IPS DF 6.9 (cell line): ENCODE results near the gene RNF213.

Experiments used
- DNase-seq: peaks from one replicate; pipeline ENCODE4 v3.0.0-alpha.2; 2013; ENCODE audit warnings: low read depth, low spot score
- H3K27ac ChIP-seq: one replicate; pipeline ENCODE4 v1.5.1; 2013; ENCODE audit warnings: low read length, control low read depth
- H3K27me3 ChIP-seq: 2 replicates; pipeline ENCODE4 v1.6.1; 2013; ENCODE audit warnings: mild to moderate bottlenecking, low read length; ENCODE audit not compliant: control insufficient read depth, insufficient read depth
- H3K36me3 ChIP-seq: 2 replicates; pipeline ENCODE4 v1.6.1; 2013; ENCODE audit warnings: low read length; ENCODE audit not compliant: control insufficient read depth, insufficient read depth
- H3K4me1 ChIP-seq: 2 replicates; pipeline ENCODE4 v1.6.1; 2013; ENCODE audit warnings: low read length; ENCODE audit not compliant: control insufficient read depth, insufficient read depth
- H3K4me3 ChIP-seq: 2 replicates; pipeline ENCODE4 v1.5.1; 2013; ENCODE audit warnings: mild to moderate bottlenecking, low read length
- H3K9me3 ChIP-seq: 2 replicates; pipeline ENCODE4 v1.6.1; 2013; ENCODE audit warnings: low read length, inconsistent platforms; ENCODE audit not compliant: control insufficient read depth, insufficient read depth
- WGBS: extraction: QIAGEN DNeasy Blood & Tissue Kit; methylation state at CpG from one replicate; pipeline ENCODE4 v1.1.7; 2013; ENCODE audit warnings: mixed read lengths, missing lambda C conversion rate; ENCODE audit not compliant: insufficient read length, insufficient coverage; 5-methylcytosine and 5-hydroxymethylcytosine counted together

The RNF213 gene

DNA sequence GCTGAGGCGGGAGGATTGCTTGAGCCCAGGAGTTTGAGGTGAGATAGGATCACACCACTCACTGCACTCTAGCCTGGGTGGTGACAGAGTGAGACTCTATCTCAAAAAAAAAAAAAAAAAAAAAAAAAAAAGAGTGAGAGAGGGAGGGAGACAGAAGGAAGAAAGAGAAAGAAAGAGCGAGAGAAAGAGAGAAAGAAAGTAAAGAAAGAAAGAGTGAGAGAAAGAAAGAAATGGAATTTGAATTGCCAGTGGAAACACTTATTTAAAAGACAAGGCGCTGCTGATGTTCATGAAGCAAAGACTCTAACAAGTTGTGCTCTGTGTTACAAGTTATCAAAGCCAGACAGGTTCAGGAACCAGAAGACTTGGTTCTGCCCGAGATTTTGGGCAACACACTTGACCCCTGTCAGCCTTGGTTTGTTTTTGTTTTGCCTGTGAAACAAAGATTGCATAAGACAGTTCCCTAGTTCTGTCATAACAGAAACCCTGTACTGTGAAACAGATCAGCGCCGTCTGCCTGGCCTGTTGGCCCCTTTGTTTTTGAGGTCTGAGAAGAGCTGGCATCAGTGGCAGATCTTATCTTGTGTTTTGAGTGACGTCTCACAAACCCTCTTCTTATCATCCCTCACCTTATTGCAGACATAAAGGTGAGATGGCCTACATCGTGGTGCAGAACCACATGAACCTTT lies 98.9 kb downstream of the RNF213 start:
- Histone ChIP-seq H3K4me3 (no peak overlapping the region), H3K36me3 (peaks cover 23% of the 10 kb centered on the region), H3K9me3 (no peaks in the 10 kb centered on the region), H3K27ac (no peak overlapping the region), H3K27me3 (no peaks in the 10 kb centered on the region), H3K4me1 (no peaks in the 10 kb centered on the region)
- WGBS, result no CpG with 5 or more reads among the region's 8 CpGs
- no peak for DNase-seq

GRCh38 chr17:80360396-80360795 lies 99.7 kb downstream of the RNF213 start:
- Histone ChIP-seq H3K36me3 (peaks cover 29% of the 10 kb centered on the region), H3K27ac (no peak overlapping the region), H3K4me1 (no peaks in the 10 kb centered on the region), H3K4me3 (no peak overlapping the region), H3K27me3 (no peaks in the 10 kb centered on the region), H3K9me3 (no peaks in the 10 kb centered on the region)
- 100% methylated on average over 1 of the region's 13 CpGs for WGBS
- no peak for DNase-seq

DNA sequence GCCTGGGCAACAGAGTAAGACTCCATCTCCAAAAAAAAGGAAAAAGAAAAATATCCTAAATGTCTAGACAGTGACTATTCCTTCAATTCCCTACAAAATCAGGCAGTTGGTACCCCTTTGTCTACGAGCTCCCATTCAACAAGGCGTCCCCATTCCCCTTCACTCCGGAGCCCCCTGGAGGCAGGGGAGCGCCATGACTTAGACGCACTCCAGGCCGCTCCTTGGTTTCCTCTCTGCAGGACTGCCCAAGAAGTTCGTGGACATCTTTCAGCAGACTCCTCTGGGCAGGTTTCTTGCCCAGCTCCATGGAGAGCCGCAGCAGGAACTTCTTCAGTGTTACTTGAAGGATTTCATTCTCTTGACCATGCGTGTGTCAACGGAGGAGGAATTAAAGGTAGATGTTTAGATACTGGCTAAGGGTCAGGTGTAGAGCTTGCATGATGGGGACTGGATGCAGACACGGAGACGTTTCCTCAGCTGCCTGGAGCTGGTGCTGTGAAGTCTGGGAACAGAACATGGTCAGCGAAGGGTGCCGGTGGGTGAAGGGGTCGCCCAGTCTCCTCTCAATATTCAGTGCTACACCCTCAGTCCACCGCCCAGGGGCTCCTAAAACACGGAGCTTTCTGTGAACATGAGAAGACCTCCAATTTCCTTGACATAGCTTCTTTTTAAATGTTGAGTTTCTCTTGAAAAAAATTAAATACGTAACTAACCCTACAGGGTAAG lies 101.0 kb downstream of the RNF213 start:
- Histone ChIP-seq H3K4me1 (no peaks in the 10 kb centered on the region), H3K36me3 (peaks cover 32% of the 10 kb centered on the region), H3K27ac (no peak overlapping the region), H3K9me3 (no peaks in the 10 kb centered on the region), H3K27me3 (no peaks in the 10 kb centered on the region), H3K4me3 (no peak overlapping the region)
- DNase-seq, result no peak
- WGBS, result no CpG with 5 or more reads among the region's 18 CpGs

- WGBS, result no CpG with 5 or more reads among the region's 18 CpGs
- Histone ChIP-seq H3K27me3 (no peaks in the 10 kb centered on the region), H3K4me3 (no peak overlapping the region), H3K36me3 (peaks cover 34% of the 10 kb centered on the region), H3K4me1 (no peaks in the 10 kb centered on the region), H3K9me3 (no peaks in the 10 kb centered on the region), H3K27ac (no peak overlapping the region)
- no peak for DNase-seq
These were observed 101.9 kb downstream of the RNF213 start for GRCh38 chr17:80362428-80363119.

- H3K4me1 ChIP-seq, result no peaks in the 10 kb centered on the region
- WGBS, result no CpG with 5 or more reads among the region's 12 CpGs
- no peak for DNase-seq
- H3K27ac ChIP-seq, result no peak overlapping the region
- H3K9me3 ChIP-seq, result no peaks in the 10 kb centered on the region
- H3K27me3 ChIP-seq, result no peaks in the 10 kb centered on the region
- no peak overlapping the region for H3K4me3 ChIP-seq
- peaks cover 35% of the 10 kb centered on the region for H3K36me3 ChIP-seq
These were observed 102.5 kb downstream of the RNF213 start for GRCh38 chr17:80363120-80363515.

- H3K27ac ChIP-seq, result no peak overlapping the region
- H3K27me3 ChIP-seq, result no peaks in the 10 kb centered on the region
- H3K4me3 ChIP-seq, result no peak overlapping the region
- no CpG with 5 or more reads among the region's 28 CpGs for WGBS
- no peaks in the 10 kb centered on the region for H3K4me1 ChIP-seq
- peaks cover 31% of the 10 kb centered on the region for H3K36me3 ChIP-seq
- no peaks in the 10 kb centered on the region for H3K9me3 ChIP-seq
- no peak for DNase-seq
These were observed 103.0 kb downstream of the RNF213 start for GRCh38 chr17:80363518-80364090.

DNA sequence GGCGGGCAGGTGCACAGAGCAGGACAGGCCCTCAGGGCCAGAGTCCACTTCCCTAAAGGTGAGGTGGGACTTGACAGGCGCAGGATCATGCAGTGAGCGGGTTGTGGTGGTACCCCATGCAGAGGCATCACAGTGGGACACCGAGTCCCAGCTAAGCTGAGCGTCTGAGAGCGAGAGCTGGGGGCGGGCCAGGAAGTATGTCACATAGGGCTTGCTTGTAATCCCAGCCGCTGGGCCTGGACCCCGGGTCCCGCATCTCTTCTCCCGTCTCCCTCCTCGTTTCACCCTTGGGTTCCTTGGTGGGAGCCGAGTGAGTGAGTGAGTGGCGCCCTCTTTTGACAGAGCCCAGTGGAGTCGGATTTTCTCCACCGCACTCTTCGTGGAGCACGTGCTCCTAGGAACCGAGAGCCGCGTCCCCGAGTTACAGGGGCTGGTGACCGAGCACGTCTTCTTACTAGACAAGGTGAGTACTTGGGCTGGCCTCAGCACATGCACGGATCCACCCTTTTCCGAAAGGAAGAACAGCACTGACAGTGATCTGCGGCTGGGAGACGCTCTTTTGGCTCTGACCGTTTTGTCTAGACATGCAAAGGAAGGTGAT lies 103.5 kb downstream of the RNF213 start:
- peaks cover 27% of the 10 kb centered on the region; the same call in 1 of the 2 replicates for H3K36me3 ChIP-seq
- no peaks in the 10 kb centered on the region for H3K27me3 ChIP-seq
- no peak overlapping the region for H3K27ac ChIP-seq
- no peak for DNase-seq
- no peaks in the 10 kb centered on the region for H3K9me3 ChIP-seq
- H3K4me3 ChIP-seq, result no peak overlapping the region
- no peaks in the 10 kb centered on the region for H3K4me1 ChIP-seq
- no CpG with 5 or more reads among the region's 29 CpGs for WGBS

DNA sequence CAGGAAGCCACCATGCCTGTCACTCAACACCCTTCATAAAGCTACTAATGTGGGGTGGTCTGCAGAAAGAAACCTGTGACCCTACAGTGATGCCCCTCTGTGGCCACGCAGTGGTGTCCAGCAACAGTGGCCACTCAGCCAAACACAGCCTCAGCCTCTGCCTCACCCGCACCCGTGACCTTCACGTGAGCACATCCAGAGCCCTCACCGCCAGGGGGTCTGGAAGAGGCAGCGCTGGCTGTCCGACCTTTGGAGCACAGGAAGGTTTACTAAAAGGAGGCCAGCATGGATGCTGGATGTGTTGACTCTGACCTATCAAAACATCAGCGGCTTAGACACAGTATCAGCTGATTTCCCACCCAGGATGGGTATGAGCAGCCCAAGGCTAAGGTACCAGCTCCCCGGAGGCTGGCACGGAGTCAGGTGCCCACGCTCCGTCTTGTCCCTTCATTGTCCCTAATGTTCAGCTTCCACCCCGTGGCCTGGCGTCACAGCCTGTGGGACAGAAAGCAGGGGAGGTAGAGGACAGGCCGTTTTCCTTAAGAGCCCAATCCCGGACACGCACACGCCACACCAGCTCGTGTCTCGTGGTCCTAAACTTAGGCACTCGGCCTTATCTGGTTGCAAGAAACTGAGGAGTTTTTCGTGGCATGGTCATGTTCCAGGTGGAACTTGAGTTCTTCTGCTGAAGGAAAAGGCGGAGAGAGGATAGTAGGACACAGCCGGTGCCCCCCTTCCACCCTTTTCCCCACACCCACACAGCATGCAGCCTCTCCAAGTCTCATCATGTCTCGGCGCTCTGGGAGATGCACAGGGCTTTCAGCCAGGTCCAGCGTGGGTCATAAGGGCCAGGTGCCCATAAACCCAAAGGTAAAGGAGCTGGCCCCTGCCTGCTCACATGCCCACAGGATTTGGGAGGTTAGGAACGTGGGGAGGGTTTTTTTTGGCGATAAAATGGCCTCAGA lies 104.6 kb downstream of the RNF213 start:
- H3K4me1 ChIP-seq, result no peaks in the 10 kb centered on the region
- H3K4me3 ChIP-seq, result no peak overlapping the region
- no peak for DNase-seq
- no peak overlapping the region for H3K27ac ChIP-seq
- no peaks in the 10 kb centered on the region for H3K9me3 ChIP-seq
- no peaks in the 10 kb centered on the region for H3K27me3 ChIP-seq
- WGBS, result no CpG with 5 or more reads among the region's 29 CpGs
- H3K36me3 ChIP-seq, result peaks cover 25% of the 10 kb centered on the region; the same call in 1 of the 2 replicates

DNA sequence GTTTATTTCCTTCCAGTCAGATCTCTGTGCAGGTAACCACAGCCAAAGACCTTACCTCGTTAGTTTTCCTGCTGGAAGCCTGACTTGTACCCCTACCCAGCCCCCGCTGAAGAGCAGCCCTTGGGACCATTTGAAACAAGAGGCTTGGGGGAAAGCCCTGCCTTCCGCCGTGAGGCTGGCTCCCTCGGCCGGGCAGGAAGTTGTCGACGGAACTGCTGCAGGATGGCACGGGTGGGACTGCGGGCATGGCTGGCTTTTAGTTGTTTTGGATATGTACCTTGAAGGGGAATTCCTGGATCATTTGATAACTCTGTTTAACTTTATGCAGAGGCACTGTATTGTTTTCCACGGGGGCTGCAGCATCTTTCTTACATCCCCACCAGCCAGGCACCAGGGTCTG lies 105.3 kb downstream of the RNF213 start:
- no peak for DNase-seq
- Histone ChIP-seq H3K4me1 (no peaks in the 10 kb centered on the region), H3K27me3 (no peaks in the 10 kb centered on the region), H3K36me3 (peaks cover 25% of the 10 kb centered on the region; the same call in 1 of the 2 replicates), H3K4me3 (no peak overlapping the region), H3K9me3 (no peaks in the 10 kb centered on the region), H3K27ac (no peak overlapping the region)
- WGBS, result no CpG with 5 or more reads among the region's 11 CpGs
